RPMI8226 (cell line): ENCODE measurements around the gene CNTNAP2.
A peak's percentile ranks its signal among the peaks of the same experiment; 100 is the strongest.
"Not testable (repeated sequence)": the region's sequence is repeated elsewhere in the genome, so short reads cannot be mapped to it uniquely, and the experiment has no call there.

Source experiments
- DNase-seq: peaks from one replicate; pipeline ENCODE4 v3.0.0-alpha.2; 2015

Gene CNTNAP2

DNA sequence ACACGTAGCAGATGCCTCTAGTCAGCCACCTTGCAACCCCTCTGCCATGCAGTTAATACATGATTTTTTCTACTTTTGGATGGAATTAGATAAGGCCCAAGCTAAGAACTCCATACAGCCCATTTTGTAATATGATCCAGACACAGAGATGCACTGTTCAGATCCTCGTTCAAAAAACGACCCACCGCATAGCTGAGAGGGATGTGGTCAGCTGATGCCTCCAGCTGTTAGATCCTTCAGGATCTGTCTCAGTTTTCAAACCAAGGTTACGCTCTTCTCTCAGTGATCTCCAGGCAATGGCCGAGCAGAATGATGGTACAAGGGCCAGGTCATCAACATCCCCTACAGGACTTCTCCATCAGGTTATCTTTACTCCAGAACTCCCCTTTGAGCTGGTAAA lies 1592.3 kb downstream of the CNTNAP2 start:
- DNase-seq = no peak

DNA sequence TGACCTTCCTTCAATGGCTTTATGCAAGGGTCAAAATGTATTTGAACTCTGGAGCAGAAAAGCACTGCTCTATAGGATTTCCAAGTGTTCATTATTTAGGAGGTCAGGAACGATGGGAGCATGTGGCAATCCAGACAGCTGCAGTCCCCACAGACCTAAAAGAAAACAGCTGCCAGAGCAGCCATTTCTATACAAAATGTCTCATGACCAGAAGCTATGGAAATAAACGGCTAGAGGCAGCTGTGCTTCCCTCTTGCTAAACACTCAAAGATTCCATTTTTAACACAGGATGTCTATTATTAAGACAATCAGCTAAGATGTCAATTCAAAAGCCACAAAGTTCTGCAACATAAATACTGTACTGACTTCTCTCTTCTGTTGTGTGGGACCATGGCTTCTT lies 1594.8 kb downstream of the CNTNAP2 start:
- DNase-seq = no peak

DNA sequence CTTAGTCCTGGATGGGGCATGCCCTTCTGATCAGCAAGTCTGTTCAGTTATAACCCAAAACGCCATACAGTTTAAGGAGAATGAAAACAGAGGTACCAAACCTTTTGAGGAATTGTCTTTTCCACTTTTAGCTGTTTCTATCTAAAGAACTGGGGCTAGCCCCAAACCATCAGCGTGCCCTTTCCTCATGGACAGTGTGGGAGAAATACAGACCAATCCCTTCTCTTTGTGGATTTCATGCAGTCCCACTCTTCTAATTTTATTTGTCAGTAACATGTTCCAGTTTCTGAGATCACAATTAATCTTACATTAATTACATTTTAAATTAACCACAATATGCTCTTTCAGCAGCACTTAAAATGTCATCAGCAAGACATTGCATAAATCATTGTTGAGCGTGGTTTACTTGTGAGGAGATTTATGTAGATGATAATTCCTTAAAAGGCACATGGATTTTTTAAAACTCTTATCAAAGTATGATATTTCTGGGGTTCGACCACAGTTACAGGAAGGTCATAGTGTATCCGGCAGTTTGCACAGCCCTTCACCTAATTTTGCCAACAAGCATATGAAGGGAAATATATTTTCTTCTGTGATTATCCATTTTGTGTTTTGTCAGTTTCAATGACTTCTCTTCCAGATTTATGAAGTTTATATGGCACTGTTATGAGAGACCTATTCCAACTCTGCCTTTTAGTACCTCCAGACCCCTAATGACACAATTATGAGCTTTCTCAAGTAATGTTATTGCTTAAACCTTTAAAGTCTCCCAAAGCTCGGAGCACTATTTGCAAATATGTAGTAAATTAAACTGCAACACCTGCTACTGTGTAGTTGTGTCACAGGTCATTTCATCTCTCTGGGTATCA lies 1605.6 kb downstream of the CNTNAP2 start:
- DNase-seq = no peak

DNA sequence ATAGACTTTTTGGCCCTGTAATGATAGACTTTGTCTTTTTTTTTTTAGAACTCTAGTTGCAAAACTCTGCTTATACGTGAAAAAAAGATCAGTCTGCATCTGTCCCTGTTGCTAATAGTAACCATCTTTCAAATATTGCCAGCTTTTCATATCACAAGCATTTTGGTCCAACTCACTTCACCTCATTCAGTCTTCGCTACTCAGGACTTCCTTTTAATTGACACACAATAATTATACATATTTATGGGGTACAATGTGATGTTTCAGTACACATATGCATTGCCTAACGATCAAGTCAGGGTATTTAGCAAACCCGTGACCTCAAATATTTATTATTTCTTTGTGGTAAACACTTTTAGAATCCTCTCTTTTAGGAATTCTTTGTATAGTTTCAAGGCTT lies 1606.9 kb downstream of the CNTNAP2 start:
- DNase-seq = no peak

DNA sequence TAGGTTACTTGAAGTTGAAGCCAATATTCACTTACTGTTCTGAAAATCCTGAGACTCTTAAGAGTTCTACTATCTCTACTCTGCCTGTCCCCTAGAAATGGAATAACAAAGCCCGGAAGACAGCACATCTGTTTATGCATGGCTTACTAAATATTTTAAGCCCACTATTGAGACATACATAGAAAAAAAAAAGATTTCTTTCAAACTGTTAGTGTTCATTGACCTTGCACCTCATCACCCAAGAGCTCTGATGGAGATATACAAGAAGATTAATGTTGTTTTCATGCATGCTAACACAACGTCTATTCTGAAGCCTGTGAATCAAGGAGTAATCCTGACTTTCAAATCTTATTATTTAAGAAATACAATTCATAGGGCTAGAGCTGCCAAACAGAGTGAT lies 1614.7 kb downstream of the CNTNAP2 start:
- no peak for DNase-seq

DNA sequence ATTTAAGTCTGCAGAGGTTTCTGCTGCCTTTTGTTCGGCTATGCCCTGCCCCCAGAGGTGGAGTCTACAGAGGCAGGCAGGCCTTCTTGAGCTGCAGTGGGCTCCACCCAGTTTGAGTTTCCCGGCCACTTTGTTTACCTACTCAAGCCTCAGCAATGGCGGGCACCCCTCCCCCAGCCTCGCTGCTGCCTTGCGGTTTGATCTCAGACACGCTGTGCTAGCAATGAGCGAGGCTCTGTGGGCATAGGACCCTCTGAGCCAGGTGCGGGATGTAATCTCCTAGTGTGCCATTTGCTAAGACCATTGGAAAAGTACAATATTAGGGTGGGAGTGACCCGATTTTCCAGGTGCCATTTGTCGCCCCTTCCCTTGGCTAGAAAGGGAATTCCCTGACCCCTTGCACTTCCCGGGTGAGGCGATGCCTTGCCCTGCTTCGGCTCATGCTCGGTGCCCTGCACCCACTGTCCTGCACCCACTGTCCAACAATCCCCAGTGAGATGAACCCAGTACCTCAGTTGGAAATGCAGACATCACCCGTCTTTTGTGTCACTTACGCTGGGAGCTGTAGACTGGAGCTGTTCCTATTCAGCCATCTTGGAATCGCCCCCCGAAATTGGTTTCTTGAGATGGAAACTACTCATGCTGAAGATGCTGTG lies 1621.1 kb downstream of the CNTNAP2 start:
- not testable (repeated sequence) for DNase-seq

DNA sequence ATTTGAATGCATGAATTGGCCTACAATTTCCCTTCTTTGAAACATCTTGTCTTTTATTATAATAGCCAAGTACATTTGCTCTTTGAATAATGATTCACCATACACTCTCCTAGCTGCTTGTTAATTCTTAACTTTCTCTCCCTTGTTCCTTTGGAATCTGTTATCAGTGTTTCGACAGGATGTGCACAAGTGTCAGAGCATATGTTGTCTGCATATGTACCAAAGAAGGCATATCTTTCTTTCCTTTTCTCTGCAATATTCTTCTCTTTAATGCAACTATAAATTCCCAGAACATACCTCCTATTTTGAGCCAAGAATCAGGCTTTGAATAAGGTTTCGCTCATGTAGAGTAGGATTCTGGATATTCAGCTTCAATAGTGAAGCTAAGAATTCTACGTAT lies 1625.7 kb downstream of the CNTNAP2 start:
- DNase-seq = no peak

DNA sequence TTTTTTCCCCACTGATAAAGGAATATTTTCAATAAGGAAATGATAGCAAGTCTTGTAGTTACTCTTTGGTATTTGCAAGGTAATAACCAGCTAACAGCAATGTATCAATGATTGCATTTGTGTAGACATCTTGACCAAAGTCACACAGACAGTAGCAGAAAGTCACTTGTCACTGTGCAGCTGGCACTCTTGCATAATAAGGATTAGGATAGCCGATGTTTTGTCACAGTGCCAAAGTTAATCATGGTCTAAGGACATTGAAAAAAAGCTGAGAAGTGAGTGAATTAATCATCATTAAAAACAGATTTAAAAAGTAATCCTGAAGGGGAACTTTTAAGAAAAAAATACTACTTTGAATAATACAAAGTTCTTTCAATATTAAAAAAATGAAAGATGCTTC lies 1639.7 kb downstream of the CNTNAP2 start:
- no peak for DNase-seq

DNA sequence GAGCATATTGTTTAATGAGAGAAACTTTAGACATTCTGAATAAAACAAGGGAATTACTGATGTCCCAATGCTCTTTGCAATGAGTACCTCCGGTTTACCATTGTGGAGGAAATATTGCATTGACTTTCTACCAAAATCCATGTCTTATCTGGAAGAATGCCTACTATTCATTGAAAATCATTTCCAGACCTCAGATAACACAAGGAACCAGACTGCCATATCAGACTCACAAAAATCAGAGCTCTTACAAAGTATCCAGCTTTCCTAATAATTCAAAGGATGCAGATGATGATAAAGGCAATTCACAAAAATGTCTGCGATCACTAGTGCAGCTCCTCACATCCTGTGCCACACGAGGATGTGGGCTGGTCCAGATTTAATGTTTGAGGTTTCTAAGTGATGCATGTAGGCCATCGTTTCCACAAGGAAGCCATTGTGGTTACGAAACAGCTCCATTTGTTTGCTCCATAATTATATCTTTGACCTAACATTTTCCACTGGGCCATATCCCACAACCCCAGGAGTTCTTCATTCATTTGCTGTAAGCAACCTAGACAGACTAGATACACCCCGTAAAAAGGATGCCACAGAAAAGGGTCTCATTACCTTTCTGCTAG lies 1642.8 kb downstream of the CNTNAP2 start:
- no peak for DNase-seq

DNA sequence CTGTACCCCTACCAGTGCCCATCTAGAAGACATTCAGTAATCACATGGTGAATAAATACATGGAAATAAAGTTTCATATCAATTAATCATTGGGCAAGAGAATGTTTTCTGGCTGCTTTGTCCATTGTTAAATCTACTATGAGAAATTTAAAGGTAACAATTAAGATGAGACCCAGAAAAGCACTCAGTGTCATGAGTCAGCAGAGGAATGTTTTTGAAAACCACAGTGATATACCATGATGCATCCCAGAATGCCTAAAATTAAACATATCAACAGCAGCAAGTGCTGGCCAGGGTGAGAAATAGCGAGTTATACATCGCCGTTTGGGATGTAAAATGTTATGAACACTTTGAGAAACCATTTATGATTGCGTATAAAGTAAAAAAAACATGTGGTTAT lies 1648.7 kb downstream of the CNTNAP2 start:
- no peak for DNase-seq

DNA sequence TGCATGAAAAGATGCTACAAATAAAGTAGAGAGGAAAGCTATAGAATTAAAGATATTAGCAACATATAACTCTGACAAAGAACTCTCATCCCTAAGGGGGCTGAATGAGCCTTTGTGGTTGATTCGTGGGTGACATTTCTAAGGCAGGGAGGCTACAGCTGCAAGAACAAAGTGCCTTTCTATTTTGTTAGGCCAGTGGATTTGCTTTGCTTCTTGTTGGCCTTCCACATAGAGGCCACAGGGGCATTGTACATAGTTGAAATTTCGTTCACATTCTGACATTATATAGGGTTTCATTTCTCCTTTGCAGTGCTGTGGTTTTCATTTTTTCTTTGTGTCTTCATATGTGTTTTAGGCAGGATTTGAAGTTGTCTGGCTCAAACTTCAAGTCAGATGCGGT lies 1654.7 kb downstream of the CNTNAP2 start:
- no peak for DNase-seq

DNA sequence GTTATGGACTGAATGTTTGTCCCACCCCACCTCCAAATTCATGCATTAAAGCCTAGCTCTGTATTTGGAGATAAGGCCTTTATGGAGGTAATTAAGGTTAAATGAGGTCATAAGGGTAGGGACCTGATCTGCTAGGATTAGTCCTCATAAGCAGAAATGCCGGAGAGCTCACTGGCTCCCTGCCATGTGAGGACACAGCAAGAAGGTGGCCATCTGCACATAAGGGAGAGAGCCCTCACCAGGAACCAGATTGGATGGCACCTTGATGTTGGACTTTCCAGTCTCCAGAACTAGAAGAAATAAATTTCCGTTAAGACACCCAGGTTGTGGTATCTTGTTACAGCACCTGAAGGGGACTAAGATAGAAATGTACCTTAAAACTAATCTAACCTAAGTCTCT lies 1657.9 kb downstream of the CNTNAP2 start:
- peak; percentile 11 for DNase-seq

DNA sequence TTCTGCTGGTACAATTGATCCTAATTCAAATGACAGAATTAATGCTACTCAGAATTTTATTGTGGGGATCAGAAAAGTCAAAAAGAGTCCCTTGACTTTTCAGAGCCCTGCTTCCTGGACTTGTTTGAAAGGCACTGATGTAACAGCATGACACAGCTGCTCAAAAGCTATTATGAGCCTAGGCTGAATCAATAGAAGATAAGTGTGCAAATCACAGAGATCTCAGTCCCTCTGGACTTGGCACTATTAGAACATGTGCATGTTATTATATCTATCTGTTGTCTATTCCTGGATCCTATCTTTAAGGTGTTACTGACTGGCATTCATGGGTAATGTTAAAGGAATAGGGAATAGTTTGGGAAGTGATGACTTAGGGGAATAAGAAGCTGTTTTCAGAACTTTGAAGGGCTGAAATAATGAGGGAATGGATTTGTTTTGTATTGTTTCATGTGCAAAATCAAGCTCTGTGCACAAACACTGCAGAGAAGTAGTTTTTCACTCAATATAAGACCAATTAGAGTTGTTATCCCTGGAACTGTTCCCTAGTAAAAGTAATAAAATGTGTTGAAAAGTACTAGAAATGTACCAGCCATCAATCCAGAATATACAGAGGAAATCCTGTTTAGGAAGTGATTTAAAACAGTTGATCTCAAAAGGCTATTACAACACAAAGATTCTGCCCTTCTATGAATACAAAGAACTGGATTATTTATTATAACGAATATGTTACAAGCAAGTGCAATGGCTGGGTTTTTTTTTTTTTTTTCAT lies 1659.1 kb downstream of the CNTNAP2 start:
- no peak for DNase-seq

DNA sequence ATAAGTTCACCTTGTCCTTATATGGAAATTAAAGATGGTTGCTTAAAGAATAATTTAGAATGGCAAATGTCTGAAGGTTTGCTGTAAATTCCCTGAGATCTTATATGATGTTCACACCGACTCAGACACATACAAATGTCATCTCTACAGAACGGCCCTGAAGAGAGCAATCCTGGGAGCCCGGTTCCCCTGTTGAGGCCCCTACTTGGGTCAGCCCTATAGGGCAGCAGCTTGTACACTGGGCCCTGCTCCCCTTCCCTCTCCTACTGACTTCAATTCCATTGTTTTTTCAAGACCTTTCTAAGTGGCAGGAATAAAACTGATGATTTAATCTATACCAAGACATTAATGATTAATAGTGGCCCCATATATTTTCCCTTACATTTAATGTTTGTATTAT lies 1660.7 kb downstream of the CNTNAP2 start:
- no peak for DNase-seq

DNA sequence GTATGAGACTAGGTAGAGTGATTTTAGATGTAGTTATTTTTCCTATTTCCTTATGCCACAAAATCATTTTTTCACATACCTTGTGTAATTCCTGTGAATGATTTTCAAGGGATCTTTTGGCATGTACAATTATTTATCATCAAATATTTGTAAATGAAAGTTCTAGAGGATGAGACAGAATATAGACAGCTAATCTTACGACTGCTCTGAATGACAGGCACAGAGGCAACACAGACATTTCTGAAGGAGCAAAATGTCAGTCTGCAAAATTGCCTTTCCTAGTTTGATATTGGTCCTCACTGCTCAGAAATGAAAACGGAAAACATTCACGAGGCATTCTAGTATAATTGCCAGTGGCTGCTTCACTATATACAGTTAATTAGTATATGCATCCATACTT lies 1663.3 kb downstream of the CNTNAP2 start:
- no peak for DNase-seq

DNA sequence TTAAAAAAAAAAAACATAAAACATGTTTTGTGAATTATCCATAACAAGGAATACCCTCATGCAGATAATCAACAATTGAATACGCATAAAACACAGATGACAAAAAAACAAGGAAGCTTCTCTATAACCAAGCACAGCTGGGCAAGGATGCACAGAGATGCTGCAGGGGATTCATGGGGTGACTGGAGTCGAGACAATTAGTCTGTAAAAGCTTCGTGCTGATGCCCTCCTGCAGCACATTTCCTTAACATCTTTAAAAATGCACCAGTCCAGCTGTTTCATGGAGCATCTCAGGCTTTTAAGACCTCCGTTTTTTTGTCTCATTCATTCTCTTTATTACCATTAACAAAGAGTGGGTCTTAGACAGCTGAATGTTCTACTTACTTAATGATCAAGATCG lies 1680.0 kb downstream of the CNTNAP2 start:
- DNase-seq = no peak

DNA sequence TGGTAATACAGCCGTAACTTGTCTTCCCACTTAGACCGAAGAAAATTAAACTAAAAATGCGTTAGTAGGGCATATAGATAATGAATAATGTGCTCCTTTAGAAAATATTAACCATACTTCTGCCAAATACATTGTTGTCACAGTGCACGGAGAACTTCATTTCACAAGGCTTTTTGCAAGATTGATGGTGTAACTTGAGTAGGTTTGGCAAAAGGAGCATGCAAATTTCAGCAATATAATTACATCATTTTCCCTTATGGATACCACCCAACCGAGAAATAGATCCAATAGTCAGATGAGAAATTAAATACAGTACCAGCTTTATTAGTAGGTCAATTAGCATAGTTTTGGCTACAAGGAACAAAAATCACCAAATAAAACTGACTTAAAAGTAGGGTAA lies 1681.4 kb downstream of the CNTNAP2 start:
- DNase-seq = no peak

DNA sequence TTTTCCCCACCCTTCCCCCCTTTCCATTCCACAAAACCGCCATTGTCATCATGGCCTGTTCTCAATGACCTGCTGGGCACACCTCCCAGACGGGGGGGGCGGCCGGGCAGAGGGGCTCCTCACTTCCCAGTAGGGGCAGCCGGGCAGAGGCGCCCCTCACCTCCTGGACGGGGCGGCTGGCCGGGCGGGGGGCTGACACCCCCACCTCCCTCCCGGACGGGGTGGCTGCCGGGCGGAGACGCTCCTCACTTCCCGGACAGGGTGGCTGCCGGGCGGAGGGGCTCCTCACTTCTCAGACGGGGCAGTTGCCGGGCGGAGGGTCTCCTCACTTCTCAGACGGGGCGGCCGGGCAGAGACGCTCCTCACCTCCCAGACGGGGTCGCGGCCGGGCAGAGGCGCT lies 1685.2 kb downstream of the CNTNAP2 start:
- DNase-seq = not testable (repeated sequence)

DNA sequence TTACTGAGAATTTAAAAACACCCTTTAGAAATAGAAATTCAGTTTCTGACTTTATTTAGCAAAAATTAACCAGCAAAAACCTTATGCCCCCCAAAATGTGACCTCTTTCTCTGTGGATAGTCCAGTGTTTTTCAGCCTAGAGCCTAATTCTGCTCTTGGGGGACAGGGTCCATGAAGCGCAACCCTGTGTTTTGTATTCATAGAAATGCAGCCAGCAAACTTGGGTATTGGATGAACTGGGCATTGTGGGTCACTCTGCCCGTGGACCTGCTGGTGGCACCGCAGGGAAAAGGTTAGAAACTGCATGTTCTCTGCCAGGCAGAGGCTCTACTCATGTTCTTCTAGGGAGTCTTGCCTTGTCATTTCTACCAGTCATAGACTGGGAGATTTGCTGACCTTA lies 1686.5 kb downstream of the CNTNAP2 start:
- DNase-seq = no peak

DNA sequence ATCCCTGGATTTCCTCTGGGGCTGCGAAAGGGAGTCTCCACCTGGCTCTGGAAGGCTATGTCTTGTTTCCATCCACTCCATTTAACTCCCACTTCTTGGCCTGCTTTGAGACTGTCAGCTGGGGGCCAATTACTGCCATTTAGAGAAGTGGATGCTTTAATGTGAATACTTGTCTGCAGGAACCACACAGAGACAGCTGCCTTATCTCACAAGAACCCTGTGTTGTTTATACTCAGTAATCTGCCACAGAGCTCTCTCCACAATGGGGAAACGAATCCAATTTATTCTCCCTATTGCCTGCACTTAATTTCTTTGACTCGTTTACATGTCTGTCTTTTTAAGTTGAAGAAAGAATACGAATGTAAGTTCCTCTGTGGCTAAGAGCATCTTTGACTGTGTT lies 1687.0 kb downstream of the CNTNAP2 start:
- no peak for DNase-seq

DNA sequence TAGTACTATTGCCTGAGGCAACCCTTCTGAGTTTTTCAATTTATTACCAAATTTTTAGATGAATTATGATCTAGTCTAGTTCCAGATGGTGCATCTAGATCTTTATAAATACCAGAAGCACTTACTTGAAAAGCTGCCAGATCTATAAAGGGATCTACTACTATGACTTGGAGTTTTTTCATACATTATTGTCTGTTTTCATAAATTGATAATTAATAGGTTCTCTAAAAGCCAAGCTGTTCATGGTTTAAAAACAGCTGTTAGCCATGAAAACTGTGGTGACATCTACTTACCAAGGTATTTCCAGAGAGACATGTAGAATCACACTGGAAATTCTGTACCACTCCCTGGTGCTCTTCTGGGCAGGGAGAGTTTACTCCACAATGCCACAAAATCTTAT lies 1687.4 kb downstream of the CNTNAP2 start:
- DNase-seq = no peak

DNA sequence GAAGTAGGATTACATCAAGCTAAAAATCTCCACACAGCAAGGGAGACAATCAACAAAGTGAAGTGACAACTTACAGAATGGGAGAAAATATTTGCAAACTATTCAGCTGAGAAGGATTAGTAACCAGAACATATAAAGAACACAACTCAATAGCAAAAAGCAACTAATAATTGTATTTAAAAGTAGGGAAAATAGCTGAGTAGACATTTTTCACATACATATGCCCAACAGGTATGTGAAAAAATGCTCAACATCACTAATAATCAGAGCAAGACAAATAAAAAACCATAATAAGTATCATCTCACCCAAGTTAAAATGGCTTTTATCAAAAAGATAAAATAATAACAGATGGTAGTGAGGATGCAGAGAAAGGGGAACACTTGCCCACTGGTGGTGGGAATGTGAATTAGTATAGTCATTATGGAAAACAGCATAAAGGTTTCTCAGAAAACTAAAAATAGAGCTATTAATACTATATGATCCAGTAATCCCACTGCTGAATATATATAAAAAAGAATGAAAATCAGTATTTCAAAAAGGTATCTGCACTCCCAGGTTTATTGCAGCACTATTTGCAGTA lies 1689.5 kb downstream of the CNTNAP2 start:
- no peak for DNase-seq

DNA sequence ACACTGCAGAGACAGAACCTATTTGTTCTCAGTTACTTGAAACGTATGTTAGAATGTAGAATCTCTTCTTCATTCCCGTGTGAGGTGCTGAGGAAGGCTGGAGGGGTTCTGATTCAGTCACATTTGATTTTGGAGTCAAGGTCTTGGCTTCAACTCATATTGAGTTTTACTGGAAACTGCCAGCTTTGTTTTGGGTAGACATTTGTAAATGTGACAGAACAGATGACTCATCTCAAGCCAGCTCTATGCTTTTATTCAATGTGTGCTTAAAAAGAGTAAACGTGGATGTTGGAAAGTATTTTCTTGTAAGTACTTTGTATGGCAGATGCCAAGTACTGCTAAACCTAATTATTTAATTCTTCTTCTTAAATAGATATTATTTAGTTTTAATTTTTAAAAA lies 1693.2 kb downstream of the CNTNAP2 start:
- DNase-seq = no peak
